Endodermal cell (in vitro differentiated cells): ENCODE data around the gene SELENOP. TPM values are rescaled to one million over a fixed set of nuclear protein-coding genes. Genes with fewer than 3 reads are reported as not detected.

Experiments
- DNase-seq: peaks from one replicate; pipeline ENCODE4 v3.0.0-alpha.2; 2017
- H3K27ac ChIP-seq: 2 replicates; pipeline ENCODE4 v1.5.1; 2013; ENCODE audit warnings: mild to moderate bottlenecking, low read depth, low read length, moderate library complexity
- H3K27me3 ChIP-seq: 2 replicates; pipeline ENCODE4 v1.6.1; 2013; ENCODE audit warnings: mild to moderate bottlenecking, low read length, moderate library complexity; ENCODE audit not compliant: insufficient read depth, control insufficient read depth, poor library complexity, severe bottlenecking
- H3K36me3 ChIP-seq: 2 replicates; pipeline ENCODE4 v1.7.0; 2013; ENCODE audit warnings: mild to moderate bottlenecking, low read length, moderate library complexity; ENCODE audit not compliant: control insufficient read depth, insufficient read depth
- H3K4me1 ChIP-seq: one replicate; pipeline ENCODE4 v1.7.0; 2013; ENCODE audit warnings: low read length; ENCODE audit not compliant: control insufficient read depth, insufficient read depth
- H3K4me3 ChIP-seq: 2 replicates; pipeline ENCODE4 v1.5.1; 2013; ENCODE audit warnings: mild to moderate bottlenecking, low read length, moderate library complexity
- H3K9ac ChIP-seq: 2 replicates; pipeline ENCODE4 v1.6.1; 2013; ENCODE audit warnings: mild to moderate bottlenecking, low read length, moderate library complexity; ENCODE audit not compliant: poor library complexity, severe bottlenecking; ENCODE audit errors: extremely low read depth
- H3K9me3 ChIP-seq: 2 replicates; pipeline ENCODE4 v1.6.1; 2013; ENCODE audit warnings: mild to moderate bottlenecking, low read length, moderate library complexity; ENCODE audit not compliant: control insufficient read depth
- H3K27ac Mint-ChIP-seq: 2 replicates; pipeline ENCODE4 v1.8.0; 2020; ENCODE audit warnings: mixed read lengths
- H3K27me3 Mint-ChIP-seq: 2 replicates; pipeline ENCODE4 v1.8.0; 2021; ENCODE audit warnings: mild to moderate bottlenecking, mixed read lengths; ENCODE audit not compliant: insufficient read depth
- H3K36me3 Mint-ChIP-seq: 2 replicates; pipeline ENCODE4 v1.8.0; 2020; ENCODE audit warnings: low read depth, mixed read lengths
- H3K4me1 Mint-ChIP-seq: 2 replicates; pipeline ENCODE4 v1.8.0; 2020; ENCODE audit warnings: mixed read lengths
- H3K4me3 Mint-ChIP-seq: 2 replicates; pipeline ENCODE4 v1.8.0; 2020; ENCODE audit warnings: mild to moderate bottlenecking, moderate library complexity, mixed read lengths
- H3K9me3 Mint-ChIP-seq: 2 replicates; pipeline ENCODE4 v1.8.0; 2020; ENCODE audit warnings: mild to moderate bottlenecking, mixed read lengths
- WGBS, 2 experiments: methylation state at CpG; one replicate each; pipeline versions ENCODE4 v1.1.5 to v1.1.7; 2013; ENCODE audit warnings: missing lambda C conversion rate in 2 of 2, mixed read lengths in 1 of 2; ENCODE audit not compliant: insufficient coverage in 1 of 2, insufficient read length in 1 of 2; 5-methylcytosine and 5-hydroxymethylcytosine counted together
- total RNA-seq, 2 donors: library from RNA; stranded (reverse); fragmentation: NEBNext Ultra II Directional in 1 of 2; extraction: Animal tissue kit (Norgen Biotek cat#: 25700) in 1 of 2; gene quantifications; 2 replicates in 1 of 2; 3 replicates in 1 of 2; pipeline ENCODE4 v1.2.1, GENCODE V29; 2021
- TF ChIP-seq, protein P1 (sequence below): fragments of 200-600 bp; sonication (generic); conservative IDR thresholded peaks from 2 replicates; pipeline ENCODE4 v1.5.0; 2021; ENCODE audit warnings: antibody characterized with exemption, mild to moderate bottlenecking

The SELENOP gene
- total RNA-seq, 2 donors from 2014 or later: 79.8 to 121 TPM

DNA sequence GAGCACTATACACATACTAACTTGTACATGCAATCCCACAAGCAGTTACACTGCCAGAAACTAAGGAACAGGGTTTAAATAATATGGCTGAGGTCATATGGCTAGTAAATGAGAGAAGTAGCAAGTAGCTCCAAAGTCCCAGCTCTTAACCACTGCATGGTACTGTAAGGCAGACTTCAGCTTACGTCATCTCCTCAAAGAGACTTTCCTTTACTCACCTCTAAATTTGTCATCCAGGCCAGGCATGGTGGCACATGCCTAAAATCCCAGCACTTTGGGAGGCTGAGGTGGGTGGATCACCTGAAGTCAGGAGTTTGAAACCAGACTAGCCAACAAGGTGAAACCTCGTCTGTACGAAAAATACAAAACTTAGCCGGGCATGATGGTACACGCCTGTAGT lies 20.4 kb upstream of the SELENOP start:
- Mint-ChIP-seq H3K27ac (no peak overlapping the region), H3K9me3 (peaks cover 31% of the 10 kb centered on the region), H3K36me3 (no peaks in the 10 kb centered on the region), H3K4me1 (no peaks in the 10 kb centered on the region), H3K4me3 (no peak overlapping the region), H3K27me3 (no peaks in the 10 kb centered on the region)
- H3K9ac ChIP-seq: no peak overlapping the region
- no peaks in the 10 kb centered on the region for H3K36me3 ChIP-seq
- H3K27ac ChIP-seq: no peak overlapping the region
- H3K4me3 ChIP-seq: no peak overlapping the region
- no peaks in the 10 kb centered on the region for H3K9me3 ChIP-seq
- no peaks in the 10 kb centered on the region for H3K4me1 ChIP-seq
- no peaks in the 10 kb centered on the region for H3K27me3 ChIP-seq
- DNase-seq: no peak
- TF ChIP-seq, protein P1, sequence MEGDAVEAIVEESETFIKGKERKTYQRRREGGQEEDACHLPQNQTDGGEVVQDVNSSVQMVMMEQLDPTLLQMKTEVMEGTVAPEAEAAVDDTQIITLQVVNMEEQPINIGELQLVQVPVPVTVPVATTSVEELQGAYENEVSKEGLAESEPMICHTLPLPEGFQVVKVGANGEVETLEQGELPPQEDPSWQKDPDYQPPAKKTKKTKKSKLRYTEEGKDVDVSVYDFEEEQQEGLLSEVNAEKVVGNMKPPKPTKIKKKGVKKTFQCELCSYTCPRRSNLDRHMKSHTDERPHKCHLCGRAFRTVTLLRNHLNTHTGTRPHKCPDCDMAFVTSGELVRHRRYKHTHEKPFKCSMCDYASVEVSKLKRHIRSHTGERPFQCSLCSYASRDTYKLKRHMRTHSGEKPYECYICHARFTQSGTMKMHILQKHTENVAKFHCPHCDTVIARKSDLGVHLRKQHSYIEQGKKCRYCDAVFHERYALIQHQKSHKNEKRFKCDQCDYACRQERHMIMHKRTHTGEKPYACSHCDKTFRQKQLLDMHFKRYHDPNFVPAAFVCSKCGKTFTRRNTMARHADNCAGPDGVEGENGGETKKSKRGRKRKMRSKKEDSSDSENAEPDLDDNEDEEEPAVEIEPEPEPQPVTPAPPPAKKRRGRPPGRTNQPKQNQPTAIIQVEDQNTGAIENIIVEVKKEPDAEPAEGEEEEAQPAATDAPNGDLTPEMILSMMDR: no peak
- 87 to 93% methylated on average over 4 to 5 of the region's 5 CpGs for WGBS, 2 experiments

DNA sequence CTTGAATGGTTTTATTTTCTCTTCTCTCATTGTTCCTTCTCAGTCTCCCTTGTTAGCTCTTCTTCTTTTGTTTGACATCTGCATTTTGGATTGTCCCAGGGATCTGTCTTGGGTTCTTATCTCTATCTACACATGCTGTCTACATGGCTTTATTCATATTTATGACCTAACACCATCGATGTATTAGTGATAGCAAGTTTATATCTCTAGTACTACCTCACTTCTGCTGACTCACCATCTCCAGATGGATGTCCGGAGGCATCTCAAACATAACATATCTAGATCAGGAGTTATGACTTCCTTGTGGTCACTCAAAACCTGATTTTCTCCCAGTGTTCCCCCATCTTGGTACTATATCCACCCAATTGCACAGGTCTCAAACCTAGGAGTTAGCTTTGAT lies 19.2 kb upstream of the SELENOP start:
- H3K4me3 ChIP-seq: no peak overlapping the region
- no peaks in the 10 kb centered on the region for H3K4me1 Mint-ChIP-seq
- TF ChIP-seq, protein P1: no peak
- H3K9me3 Mint-ChIP-seq: peaks cover 23% of the 10 kb centered on the region
- H3K4me3 Mint-ChIP-seq: no peak overlapping the region
- H3K27ac Mint-ChIP-seq: no peak overlapping the region
- DNase-seq: no peak
- H3K4me1 ChIP-seq: no peaks in the 10 kb centered on the region
- H3K9ac ChIP-seq: no peak overlapping the region
- 89 to 100% methylated on average over 1 to 2 of the region's 2 CpGs for WGBS, 2 experiments
- no peaks in the 10 kb centered on the region for H3K9me3 ChIP-seq
- no peaks in the 10 kb centered on the region for H3K36me3 ChIP-seq
- H3K27me3 Mint-ChIP-seq: no peaks in the 10 kb centered on the region
- H3K36me3 Mint-ChIP-seq: no peaks in the 10 kb centered on the region
- no peaks in the 10 kb centered on the region for H3K27me3 ChIP-seq
- H3K27ac ChIP-seq: no peak overlapping the region

DNA sequence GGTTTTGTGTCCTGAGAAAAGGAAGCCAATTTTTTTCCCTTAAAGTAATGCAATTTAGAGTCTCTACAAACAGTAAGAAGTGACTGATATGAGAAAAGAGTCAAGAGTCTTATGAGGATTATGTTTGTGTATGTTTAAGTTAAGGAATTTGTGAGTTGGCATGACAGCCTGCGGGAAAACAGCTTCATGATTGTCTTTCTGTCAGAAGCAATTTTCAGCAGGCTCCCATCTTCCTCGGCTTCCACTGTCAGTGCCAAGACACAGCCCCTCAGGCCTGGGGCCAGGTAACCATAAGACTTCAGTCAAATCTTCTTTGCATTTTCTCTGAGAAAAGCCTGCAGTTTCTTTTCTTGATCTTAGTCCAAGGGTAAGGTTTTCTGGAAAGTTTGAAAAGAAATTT lies 17.0 kb upstream of the SELENOP start:
- Histone ChIP-seq H3K27me3 (no peaks in the 10 kb centered on the region), H3K27ac (no peak overlapping the region), H3K9ac (no peak overlapping the region), H3K9me3 (no peaks in the 10 kb centered on the region), H3K36me3 (no peaks in the 10 kb centered on the region), H3K4me1 (no peaks in the 10 kb centered on the region), H3K4me3 (no peak overlapping the region)
- no peaks in the 10 kb centered on the region for H3K36me3 Mint-ChIP-seq
- H3K4me1 Mint-ChIP-seq: no peaks in the 10 kb centered on the region
- peaks cover 1% of the 10 kb centered on the region for H3K27me3 Mint-ChIP-seq
- H3K4me3 Mint-ChIP-seq: no peak overlapping the region
- TF ChIP-seq, protein P1: no peak
- DNase-seq: no peak
- no peak overlapping the region for H3K27ac Mint-ChIP-seq
- WGBS, 2 experiments: 86 to 93% methylated on average over 1 to 2 of the region's 2 CpGs
- peaks cover under 1% of the 10 kb centered on the region for H3K9me3 Mint-ChIP-seq
